Fibroblast of villous mesenchyme (primary cell): ENCODE results near the gene STPG1. TPM values are rescaled to one million over a fixed set of nuclear protein-coding genes. Genes with fewer than 3 reads are reported as not detected.

Experiments
- DNase-seq: peaks from one replicate; pipeline ENCODE4 v3.0.0-alpha.2; 2010; ENCODE audit warnings: low read depth
- H3K4me3 ChIP-seq: 2 replicates; pipeline ENCODE4 v1.5.1; 2011; ENCODE audit warnings: low read depth, mild to moderate bottlenecking, low read length
- CTCF ChIP-seq: IDR thresholded peaks from 2 replicates; pipeline ENCODE4 v1.5.1; 2012; ENCODE audit warnings: low read depth, mild to moderate bottlenecking, low read length; ENCODE audit not compliant: insufficient read depth
- total RNA-seq: library from RNA; depleted of rRNA; stranded (reverse); fragments of >200 nt; gene quantifications from 2 replicates; pipeline ENCODE4 v1.2.3, GENCODE V29; 2012

Gene STPG1
- total RNA-seq, 1 donor: 9.9 TPM

- DNase-seq: no peak
Observed at GRCh38 chr1:24340770-24341169, 72.8 kb downstream of the STPG1 start.

GRCh38 chr1:24339996-24340395 is 73.6 kb downstream of the STPG1 start:
- TF ChIP-seq CTCF: no peak
- H3K4me3 ChIP-seq: no peak overlapping the region
- no peak for DNase-seq

More at GRCh38 chr1:24340770-24341169, 72.8 kb downstream of the STPG1 start:
- no peak for TF ChIP-seq CTCF
- H3K4me3 ChIP-seq: no peak overlapping the region

- no peak for DNase-seq
- H3K4me3 ChIP-seq: no peak overlapping the region
- no peak for TF ChIP-seq CTCF
Observed at GRCh38 chr1:24338447-24338846, 75.1 kb downstream of the STPG1 start.

GRCh38 chr1:24337455-24337854 is 76.1 kb downstream of the STPG1 start:
- no peak for TF ChIP-seq CTCF
- no peak for DNase-seq
- H3K4me3 ChIP-seq: no peak overlapping the region

- peak; percentile 14 for DNase-seq
- no peak for TF ChIP-seq CTCF
- no peak overlapping the region for H3K4me3 ChIP-seq
Observed at GRCh38 chr1:24336075-24336474, 77.5 kb downstream of the STPG1 start.

GRCh38 chr1:24331961-24332673 is 81.5 kb downstream of the STPG1 start:
- no peak overlapping the region for H3K4me3 ChIP-seq
- DNase-seq: no peak
- TF ChIP-seq CTCF: no peak
